NCI-H1694 treated with DMSO at 0.1 percent for 48 hours (cell line): ENCODE data around the gene RBMX2.
"Not testable (repeated sequence)": the region's sequence is repeated elsewhere in the genome, so short reads cannot be mapped to it uniquely, and the experiment has no call there.

Experiments
- DNase-seq: peaks from one replicate; lab custom pipeline; 2025; lab: John Stamatoyannopoulos, UW

Gene RBMX2

GRCh38 chrX:130401415-130402207, at the start of gene RBMX2:
Gene RBMX2, plus strand, starts transcription at chrX:130401987. Its CDS starts 46 bp downstream, at chrX:130402033.
- peak; percentile 59 for DNase-seq

GRCh38 chrX:130352050-130352449, 49.7 kb upstream of the RBMX2 start:
- not testable (repeated sequence) for DNase-seq

GRCh38 chrX:130376077-130376476, 25.7 kb upstream of the RBMX2 start:
- DNase-seq = no peak

DNA sequence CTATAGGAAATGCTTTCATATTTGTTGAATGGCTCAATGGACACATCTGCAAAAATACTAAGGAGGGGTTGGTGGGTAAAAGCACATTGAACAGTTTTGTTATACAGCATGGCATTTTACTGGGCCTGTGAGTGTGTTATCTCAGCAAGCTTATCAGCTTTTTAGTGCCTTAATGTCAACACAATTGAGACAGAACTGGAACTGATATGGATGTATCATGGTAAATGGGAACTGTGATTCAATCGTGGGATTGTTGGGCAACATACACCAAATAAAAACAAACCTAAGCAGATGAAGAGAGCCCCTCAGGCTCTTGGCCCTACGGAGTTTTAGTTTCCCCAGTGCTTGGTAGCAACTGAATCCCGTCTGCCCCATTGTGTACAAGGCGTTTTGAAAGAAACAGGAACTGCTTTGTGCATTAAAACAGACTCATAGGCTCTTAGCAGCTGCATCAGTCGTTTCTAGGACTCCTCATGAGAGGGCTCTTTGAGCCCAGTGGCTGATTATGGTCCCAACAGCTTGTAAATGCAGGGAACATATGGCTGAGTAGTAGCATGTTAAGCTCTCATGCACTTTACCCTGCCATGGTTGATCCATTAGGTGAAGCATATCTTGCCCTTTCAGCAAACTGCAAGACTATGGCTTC, 23.6 kb upstream of the RBMX2 start:
- no peak for DNase-seq

GRCh38 chrX:130385520-130385919, 16.3 kb upstream of the RBMX2 start, which contains the start of gene GPR119:
Gene GPR119, minus strand, starts transcription at chrX:130385674. Its CDS starts 227 bp downstream, at chrX:130385447.
- no peak for DNase-seq

- DNase-seq = no peak
These were observed 15.4 kb upstream of the RBMX2 start for GRCh38 chrX:130386408-130386808.

DNA sequence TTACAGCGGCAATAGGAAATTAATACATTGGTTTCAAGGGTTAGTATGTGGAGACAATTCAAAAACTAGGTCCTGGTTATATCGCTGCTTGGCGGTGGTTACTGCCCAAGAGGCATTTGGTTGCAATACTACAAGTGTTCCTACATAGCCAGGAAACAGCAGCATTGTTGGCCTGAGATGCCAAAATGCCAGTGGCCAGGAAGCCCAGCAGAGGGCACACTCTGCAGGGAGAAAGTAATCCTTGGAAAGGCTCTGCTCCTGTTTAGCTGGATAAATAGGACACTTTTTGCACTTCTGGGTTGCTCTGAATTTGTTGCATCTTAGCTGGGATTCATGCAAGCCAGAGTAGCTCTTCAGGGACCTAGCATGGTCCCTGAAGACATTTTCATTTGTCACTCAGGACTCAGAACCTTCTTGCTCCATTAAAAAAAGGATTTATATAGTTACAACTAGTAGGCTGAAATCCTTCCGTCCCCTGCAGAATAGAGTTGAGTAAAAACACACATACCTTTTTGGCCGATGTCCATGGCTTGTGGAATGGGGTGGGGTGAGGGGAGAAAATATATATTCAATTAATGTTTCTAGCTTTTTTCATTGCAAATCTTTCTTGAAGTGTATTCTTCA, 8.2 kb upstream of the RBMX2 start:
- DNase-seq = no peak

DNA sequence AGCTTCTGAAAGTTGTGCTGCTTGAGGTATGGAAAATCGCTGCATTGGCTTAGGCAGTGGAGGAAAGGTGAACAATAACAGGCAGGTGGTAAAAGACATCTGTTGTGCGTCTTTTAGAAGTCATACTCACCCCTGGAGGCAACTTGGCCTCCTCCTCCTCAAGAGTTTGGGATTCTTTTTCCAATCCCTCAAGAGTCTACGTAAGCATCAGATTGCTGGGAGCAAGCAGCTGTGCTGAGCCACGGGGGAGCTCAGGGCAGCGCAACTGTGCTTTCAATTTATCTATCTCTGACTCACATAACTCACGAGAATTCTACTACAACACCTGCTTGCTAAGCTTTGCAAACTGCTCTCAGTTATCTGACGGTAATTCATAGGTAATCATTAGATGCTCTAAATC, 6.4 kb upstream of the RBMX2 start:
- DNase-seq = no peak

GRCh38 chrX:130402208-130402684, 459 bp downstream of the RBMX2 start:
- DNase-seq = no peak

GRCh38 chrX:130413415-130413814, 11.6 kb downstream of the RBMX2 start:
- no peak for DNase-seq

DNA sequence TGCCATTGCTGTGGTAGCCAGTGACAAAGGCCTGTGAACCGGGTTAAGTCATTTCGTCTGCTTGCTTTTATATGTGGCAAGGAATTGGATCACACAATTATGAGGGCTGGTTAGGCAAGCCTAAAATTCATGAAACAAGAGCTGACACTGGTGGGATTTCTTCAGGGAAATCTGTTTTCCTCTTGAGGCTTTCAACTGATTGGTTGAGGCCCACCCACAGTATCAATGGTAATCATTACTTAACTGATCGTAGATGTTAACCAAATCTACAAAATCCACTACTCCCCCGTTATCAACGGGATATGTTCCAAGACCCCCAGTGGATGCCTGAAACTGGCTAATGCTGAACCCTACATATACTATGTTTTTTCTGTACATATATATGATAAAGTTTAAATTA, 13.0 kb downstream of the RBMX2 start:
- no peak for DNase-seq

DNA sequence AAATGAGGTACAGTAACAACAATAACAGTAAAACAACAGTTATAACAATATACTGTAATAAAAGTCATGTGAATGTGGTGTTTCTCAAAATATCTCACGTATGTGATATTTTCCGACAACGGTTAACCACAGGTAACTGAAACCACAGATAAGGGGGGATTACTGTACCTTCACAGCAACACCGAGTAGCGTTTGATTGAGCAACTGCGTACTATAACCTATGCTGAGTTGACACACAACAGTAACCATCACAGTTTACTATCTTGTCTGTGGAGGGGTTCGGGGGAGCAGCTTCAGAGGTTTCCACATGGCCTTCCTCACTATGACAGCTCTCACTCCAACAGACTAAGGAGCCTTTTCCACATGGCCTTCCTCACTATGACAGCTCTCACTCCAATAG, 13.4 kb downstream of the RBMX2 start:
- DNase-seq = no peak

GRCh38 chrX:130416785-130417184, 15.0 kb downstream of the RBMX2 start:
- DNase-seq = no peak

DNA sequence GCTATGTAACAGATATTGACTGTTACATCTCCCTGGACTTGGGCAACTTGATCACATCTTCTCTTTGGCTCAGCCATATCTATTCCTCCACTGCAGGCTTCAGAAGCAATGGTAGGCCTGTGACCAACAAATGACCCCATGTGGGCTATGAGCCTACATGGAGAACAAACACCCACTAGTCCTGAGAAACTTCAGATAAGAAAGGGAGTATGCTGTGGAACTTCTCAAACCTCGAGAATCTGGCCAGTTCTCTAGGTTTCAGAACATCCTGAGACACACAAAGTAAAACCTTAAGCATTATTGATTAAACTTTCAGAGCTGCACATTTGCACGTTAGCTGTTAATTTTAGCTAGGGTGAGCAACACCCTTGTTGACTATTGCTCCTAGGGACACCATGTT, 16.3 kb downstream of the RBMX2 start:
- no peak for DNase-seq

DNA sequence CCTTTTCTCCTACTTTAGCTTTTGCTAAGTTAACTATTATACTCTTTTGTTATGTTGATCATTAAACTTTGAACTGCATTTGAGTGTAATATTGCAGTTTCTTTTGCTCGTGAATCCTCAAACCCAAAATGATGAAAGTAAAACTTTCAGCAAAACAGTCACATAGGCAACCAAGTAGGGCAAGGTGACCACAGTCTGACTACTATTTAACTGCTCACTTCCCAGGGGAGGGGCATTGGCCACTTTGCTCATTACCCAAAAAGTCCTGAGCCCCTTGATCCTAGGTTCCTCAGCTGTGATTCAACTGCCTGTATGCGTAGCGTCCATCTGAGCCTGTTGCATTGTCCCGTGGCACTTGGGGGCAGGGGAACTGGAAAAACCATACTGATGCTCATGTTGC, 17.0 kb downstream of the RBMX2 start:
- no peak for DNase-seq

GRCh38 chrX:130419263-130419662, 17.5 kb downstream of the RBMX2 start:
- no peak for DNase-seq

- DNase-seq = no peak
These were observed 24.7 kb downstream of the RBMX2 start for GRCh38 chrX:130426531-130426930.

GRCh38 chrX:130429236-130429635, 27.4 kb downstream of the RBMX2 start:
- not testable (repeated sequence) for DNase-seq

- DNase-seq = no peak
These were observed 34.1 kb downstream of the RBMX2 start for GRCh38 chrX:130435937-130436336.

DNA sequence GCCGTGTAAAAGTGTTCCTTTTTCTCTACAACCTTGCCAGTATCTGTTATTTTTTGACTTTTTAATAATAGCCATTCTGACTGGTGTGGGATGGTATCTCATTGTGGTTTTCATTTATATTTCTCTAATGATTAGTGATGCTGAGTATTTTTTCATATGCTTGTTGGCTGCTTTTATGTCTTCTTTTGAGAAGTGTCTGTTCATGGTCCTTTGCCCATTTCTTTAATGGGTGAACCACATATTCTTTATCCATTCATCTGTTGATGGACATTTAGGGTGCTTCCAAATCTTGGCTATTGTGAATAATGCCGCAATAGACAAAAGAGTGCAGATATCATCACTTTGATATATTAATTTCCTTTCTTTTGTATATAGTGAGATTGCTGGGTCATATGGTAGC, 36.2 kb downstream of the RBMX2 start:
- not testable (repeated sequence) for DNase-seq

DNA sequence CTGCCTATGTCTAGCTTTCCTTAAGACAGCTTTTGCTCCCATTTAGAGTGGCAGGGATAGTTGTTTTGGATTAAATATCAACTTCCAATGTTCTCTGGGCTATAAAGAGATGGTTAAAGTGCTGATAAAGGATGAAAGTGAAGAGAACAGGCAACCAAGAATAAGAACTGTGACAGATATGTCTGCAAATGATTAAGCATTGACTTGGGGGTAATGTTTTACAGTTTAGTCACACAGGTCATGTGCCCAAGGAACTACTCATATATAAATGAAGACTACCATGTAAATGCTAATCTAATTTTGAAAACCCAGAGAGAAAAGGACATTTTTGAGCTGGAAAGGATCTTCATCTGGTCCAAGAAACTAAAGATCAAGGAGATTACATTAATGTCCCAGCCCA, 42.1 kb downstream of the RBMX2 start:
- DNase-seq = no peak

DNA sequence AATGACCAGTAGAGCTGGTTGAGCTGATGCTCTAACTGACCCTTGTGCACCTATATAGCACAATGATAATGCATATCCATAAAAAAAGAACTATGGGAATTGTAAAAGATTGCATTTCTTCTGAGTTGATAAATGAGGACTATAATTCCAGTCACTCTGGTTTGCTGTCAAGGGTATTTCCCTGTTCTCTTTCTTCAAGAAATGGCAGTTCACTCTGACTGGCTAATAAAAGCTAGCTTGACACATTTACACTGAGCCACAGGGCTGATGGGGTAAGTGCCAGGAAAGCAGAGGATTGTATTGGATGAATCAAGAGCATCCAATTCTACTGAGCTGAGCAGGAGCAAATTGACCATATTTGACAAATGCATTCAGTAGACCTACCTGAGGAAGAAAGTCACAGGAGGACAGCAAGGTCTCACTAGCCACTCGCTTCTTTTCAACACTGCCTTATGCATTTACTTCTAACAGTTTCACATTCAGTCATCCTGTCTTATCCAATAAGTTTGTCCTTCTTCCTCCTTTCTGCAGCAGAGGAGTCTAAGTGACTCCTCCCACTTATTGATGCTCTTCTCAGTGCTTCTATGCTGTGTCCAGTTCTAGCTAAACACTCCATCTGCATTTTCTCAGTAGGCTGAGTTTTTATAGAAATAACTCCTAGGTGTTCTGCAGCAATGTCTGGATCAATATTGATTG, 43.0 kb downstream of the RBMX2 start:
- DNase-seq = no peak
